ENCODE results near the gene RANGAP1. TPM values are rescaled to one million over a fixed set of nuclear protein-coding genes. Genes with fewer than 3 reads are reported as not detected.

The RANGAP1 gene
- polyA plus RNA-seq, 1 donor (not counting 4 experiments of a cell fraction or from before 2014, with no cell fraction given): 85.9 TPM

DNA sequence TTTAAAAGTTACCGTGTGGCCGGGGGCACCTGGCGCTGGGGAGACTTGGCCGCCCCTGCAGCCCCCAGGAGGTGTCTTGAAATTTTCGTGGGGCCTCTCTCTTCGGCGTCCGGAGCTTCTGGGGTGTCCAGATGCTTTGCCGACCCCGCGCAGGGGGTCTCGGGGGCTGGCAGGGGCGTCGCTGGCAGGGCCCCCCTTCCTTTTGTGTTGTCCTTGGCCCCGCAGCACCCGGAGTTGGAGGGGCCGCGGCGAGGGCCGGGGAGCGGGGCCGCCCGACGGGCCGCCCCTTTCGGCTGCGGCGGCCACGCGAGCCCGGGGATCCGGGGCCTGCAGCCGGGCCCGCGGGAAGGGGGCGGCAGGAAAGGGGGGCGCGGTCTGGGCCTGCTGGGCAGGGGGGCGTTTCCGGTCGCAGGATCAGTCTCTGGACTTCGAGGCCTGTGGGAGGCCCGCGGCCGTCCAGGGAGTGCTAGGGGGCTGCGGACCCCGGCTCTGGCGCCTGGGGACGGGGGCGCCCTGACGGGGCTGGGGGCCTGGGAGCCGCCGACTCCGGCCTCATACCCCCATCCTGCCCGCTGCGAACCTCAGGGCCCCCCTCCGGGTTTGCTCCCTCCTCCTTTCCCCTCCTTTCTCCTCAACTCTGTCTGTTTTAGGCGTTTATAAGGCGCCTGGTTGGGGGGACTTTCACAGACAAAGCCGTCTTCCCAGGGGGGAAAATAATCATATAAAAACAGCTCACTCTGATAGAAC lies 16.2 kb upstream of the RANGAP1 start:
- peaks cover 58% of the 10 kb centered on the region for H3K79me2 ChIP-seq (ENCODE audit: control insufficient read depth, insufficient read depth, low read length)
- no peaks in the 10 kb centered on the region for H3K27me3 ChIP-seq (ENCODE audit: control insufficient read depth, extremely low read depth, insufficient read depth, low read length)
- peak overlapping the region; percentile 73 for H3K4me2 ChIP-seq (ENCODE audit: control insufficient read depth, extremely low read depth, insufficient read depth, low read depth, low read length)
- peaks cover 28% of the 10 kb centered on the region for H3K4me1 ChIP-seq (ENCODE audit: control insufficient read depth, extremely low read depth, insufficient read depth, low read length)
- peaks cover 3% of the 10 kb centered on the region for H4K20me1 ChIP-seq (ENCODE audit: control insufficient read depth, extremely low read depth, insufficient read depth, low read length)
- dilution Hi-C loops (cut with MboI; ENCODE audit: extremely low pct_ligation_motif_present, low sequenced_read_pairs): no loop called here
- H3K4me3 ChIP-seq (ENCODE audit: control insufficient read depth in 2 of 3, extremely low read depth in 1 of 3, insufficient read depth in 2 of 3, low read depth in 1 of 3, low read length in 3 of 3): peak overlapping the region; percentile 65 to 94 (median 76)
- H3K9ac ChIP-seq (ENCODE audit: control insufficient read depth, extremely low read depth, insufficient read depth, low read length): peak overlapping the region; percentile 93
- DNase-seq (ENCODE audit: low read depth, low spot score): no peak
- no peak for FAIRE-seq
- H3K9me1 ChIP-seq (ENCODE audit: control insufficient read depth, extremely low read depth, insufficient read depth, low read length): no peaks in the 10 kb centered on the region
- H3K36me3 ChIP-seq (ENCODE audit: control insufficient read depth in 2 of 2, extremely low read depth in 1 of 2, insufficient read depth in 2 of 2, low read length in 2 of 2): peaks cover 4 to 11% of the 10 kb centered on the region in 2 experiments
- TF ChIP-seq EZH2 (IDR thresholded peaks at IDR 0.05; ENCODE audit: low read length) (no peak), CTCF (optimal IDR thresholded peaks at IDR 0.05 in 1 of 3, IDR thresholded peaks at IDR 0.05 in 1 of 3, conservative IDR thresholded peaks at IDR 0.05 in 1 of 3; ENCODE audit: extremely low read depth in 1 of 3, insufficient read depth in 2 of 3, low read length in 3 of 3) (no peak)
- no peaks in the 10 kb centered on the region for H3K9me3 ChIP-seq (ENCODE audit: control insufficient read depth, low read depth, low read length)
- peak overlapping the region; percentile 75 for H3K27ac ChIP-seq (ENCODE audit: control insufficient read depth, insufficient read depth, low read length)
- no peak overlapping the region for H2AFZ ChIP-seq (ENCODE audit: control insufficient read depth, low read length)

GRCh38 chr22:41301085-41302020 lies 15.4 kb upstream of the RANGAP1 start, which contains the start of gene ZC3H7B:
Gene ZC3H7B (plus strand): TSS chr22:41301525. CDS start chr22:41320661, 19,136 bp downstream.
- Histone ChIP-seq H4K20me1 (ENCODE audit: control insufficient read depth, extremely low read depth, insufficient read depth, low read length) (peaks cover 3% of the 10 kb centered on the region), H3K9ac (ENCODE audit: control insufficient read depth, extremely low read depth, insufficient read depth, low read length) (peak within 1 kb of the TSS; percentile 93), H3K9me1 (ENCODE audit: control insufficient read depth, extremely low read depth, insufficient read depth, low read length) (no peaks in the 10 kb centered on the region), H3K9me3 (ENCODE audit: control insufficient read depth, low read depth, low read length) (no peaks in the 10 kb centered on the region), H2AFZ (ENCODE audit: control insufficient read depth, low read length) (peak within 1 kb of the TSS; percentile 56), H3K27ac (ENCODE audit: control insufficient read depth, insufficient read depth, low read length) (peak within 1 kb of the TSS; percentile 75), H3K4me1 (ENCODE audit: control insufficient read depth, extremely low read depth, insufficient read depth, low read length) (peaks cover 28% of the 10 kb centered on the region), H3K27me3 (ENCODE audit: control insufficient read depth, extremely low read depth, insufficient read depth, low read length) (no peaks in the 10 kb centered on the region), H3K4me3 (ENCODE audit: control insufficient read depth in 2 of 3, extremely low read depth in 1 of 3, insufficient read depth in 2 of 3, low read depth in 1 of 3, low read length in 3 of 3) (peak within 1 kb of the TSS; percentile 65 to 94 (median 76)), H3K36me3 (ENCODE audit: control insufficient read depth in 2 of 2, extremely low read depth in 1 of 2, insufficient read depth in 2 of 2, low read length in 2 of 2) (peaks cover 1 to 7% of the 10 kb centered on the region in 2 experiments), H3K4me2 (ENCODE audit: control insufficient read depth, extremely low read depth, insufficient read depth, low read depth, low read length) (peak within 1 kb of the TSS; percentile 99), H3K79me2 (ENCODE audit: control insufficient read depth, insufficient read depth, low read length) (peaks cover 51% of the 10 kb centered on the region)
- FAIRE-seq (peak; percentile 49), DNase-seq (ENCODE audit: low read depth, low spot score) (no peak)
- TF ChIP-seq EZH2 (IDR thresholded peaks at IDR 0.05; ENCODE audit: low read length) (no peak), CTCF (optimal IDR thresholded peaks at IDR 0.05 in 1 of 3, IDR thresholded peaks at IDR 0.05 in 1 of 3, conservative IDR thresholded peaks at IDR 0.05 in 1 of 3; ENCODE audit: extremely low read depth in 1 of 3, insufficient read depth in 2 of 3, low read length in 3 of 3) (peak; percentile 34 to 69 (median 50))
- dilution Hi-C loops (cut with MboI; ENCODE audit: extremely low pct_ligation_motif_present, low sequenced_read_pairs): no loop called here
